NB4 (cell line): ENCODE measurements around the gene SH2D5.

Experiments used
- DNase-seq: peaks from one replicate; pipeline ENCODE4 v3.0.0; 2010; ENCODE audit warnings: low read depth
- H3K4me3 ChIP-seq: one replicate; pipeline ENCODE4 v1.5.1; 2011; ENCODE audit warnings: mild to moderate bottlenecking, low read depth, low read length, moderate library complexity
- MYC ChIP-seq: IDR thresholded peaks from 2 replicates; pipeline ENCODE4 v1.6.1; 2011; ENCODE audit warnings: low read depth, low read length
- POLR2A ChIP-seq: IDR thresholded peaks from 2 replicates; pipeline ENCODE4 v1.6.1; 2011; ENCODE audit warnings: mild to moderate bottlenecking; ENCODE audit not compliant: insufficient read length; ENCODE audit errors: extremely low read depth
- TF ChIP-seq, protein P1 (sequence below): IDR thresholded peaks from one replicate; pipeline ENCODE4 v1.5.1; 2012; ENCODE audit warnings: low read depth, low read length
- TF ChIP-seq, protein P2 (sequence below): IDR thresholded peaks from 2 replicates; pipeline ENCODE4 v1.6.1; 2011; ENCODE audit warnings: low read depth, low read length

SH2D5 gene

DNA sequence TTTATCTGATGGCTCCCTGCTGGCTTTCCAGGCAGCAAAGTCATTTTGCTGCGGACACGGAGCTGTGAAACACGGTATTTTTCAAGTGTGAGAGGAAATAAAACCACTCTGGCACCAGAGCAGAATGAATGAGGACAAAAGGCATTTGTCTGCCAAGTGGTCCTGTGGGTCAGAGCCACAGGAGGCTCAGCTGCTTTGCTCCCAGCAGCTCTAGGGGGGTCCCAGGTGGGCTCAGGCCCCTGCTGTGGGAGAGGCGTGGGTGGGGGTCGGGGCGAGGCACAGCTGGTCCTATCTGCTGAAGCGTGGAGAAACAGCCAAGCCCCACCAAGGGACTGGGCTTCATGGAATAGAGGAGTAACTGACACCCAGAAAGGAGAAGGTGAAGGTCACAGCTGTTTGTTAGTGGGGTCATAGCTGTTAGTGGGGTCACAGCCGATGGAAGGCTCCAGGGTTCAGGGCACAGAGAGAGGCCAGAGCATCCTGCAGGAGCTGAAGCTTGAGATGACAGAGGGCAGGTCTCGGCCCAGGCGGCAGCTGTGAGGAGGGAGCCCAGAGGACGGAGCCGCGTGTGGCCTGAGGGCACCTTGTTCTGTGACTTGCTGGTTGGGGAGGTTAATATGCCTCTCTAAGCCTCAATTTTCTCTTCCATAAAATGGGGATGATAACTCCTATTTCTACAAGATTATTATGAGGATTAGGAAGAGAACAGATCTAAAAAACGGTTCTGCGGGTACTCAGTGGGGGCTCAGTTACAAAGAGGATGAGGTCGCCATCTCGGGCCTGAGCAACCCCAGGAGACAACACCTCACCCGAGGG lies 21.8 kb downstream of the SH2D5 start:
- no peak overlapping the region for H3K4me3 ChIP-seq
- no peak for DNase-seq
- TF ChIP-seq, protein P1, sequence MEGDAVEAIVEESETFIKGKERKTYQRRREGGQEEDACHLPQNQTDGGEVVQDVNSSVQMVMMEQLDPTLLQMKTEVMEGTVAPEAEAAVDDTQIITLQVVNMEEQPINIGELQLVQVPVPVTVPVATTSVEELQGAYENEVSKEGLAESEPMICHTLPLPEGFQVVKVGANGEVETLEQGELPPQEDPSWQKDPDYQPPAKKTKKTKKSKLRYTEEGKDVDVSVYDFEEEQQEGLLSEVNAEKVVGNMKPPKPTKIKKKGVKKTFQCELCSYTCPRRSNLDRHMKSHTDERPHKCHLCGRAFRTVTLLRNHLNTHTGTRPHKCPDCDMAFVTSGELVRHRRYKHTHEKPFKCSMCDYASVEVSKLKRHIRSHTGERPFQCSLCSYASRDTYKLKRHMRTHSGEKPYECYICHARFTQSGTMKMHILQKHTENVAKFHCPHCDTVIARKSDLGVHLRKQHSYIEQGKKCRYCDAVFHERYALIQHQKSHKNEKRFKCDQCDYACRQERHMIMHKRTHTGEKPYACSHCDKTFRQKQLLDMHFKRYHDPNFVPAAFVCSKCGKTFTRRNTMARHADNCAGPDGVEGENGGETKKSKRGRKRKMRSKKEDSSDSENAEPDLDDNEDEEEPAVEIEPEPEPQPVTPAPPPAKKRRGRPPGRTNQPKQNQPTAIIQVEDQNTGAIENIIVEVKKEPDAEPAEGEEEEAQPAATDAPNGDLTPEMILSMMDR, result no peak
- TF ChIP-seq MYC (no peak), POLR2A (no peak)
- TF ChIP-seq, protein P2, sequence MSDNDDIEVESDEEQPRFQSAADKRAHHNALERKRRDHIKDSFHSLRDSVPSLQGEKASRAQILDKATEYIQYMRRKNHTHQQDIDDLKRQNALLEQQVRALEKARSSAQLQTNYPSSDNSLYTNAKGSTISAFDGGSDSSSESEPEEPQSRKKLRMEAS, result no peak

- no peak for DNase-seq
- H3K4me3 ChIP-seq, result no peak overlapping the region
- no peak for TF ChIP-seq POLR2A
- TF ChIP-seq, protein P2, result no peak
- TF ChIP-seq, protein P1, result no peak
- TF ChIP-seq MYC, result no peak
These were observed 22.6 kb downstream of the SH2D5 start for GRCh38 chr1:20709868-20710267.

- no peak for DNase-seq
- H3K4me3 ChIP-seq, result no peak overlapping the region
- TF ChIP-seq POLR2A (no peak), MYC (no peak)
- TF ChIP-seq, protein P1, result no peak
- TF ChIP-seq, protein P2, result no peak
These were observed 23.6 kb downstream of the SH2D5 start for GRCh38 chr1:20708891-20709290.

DNA sequence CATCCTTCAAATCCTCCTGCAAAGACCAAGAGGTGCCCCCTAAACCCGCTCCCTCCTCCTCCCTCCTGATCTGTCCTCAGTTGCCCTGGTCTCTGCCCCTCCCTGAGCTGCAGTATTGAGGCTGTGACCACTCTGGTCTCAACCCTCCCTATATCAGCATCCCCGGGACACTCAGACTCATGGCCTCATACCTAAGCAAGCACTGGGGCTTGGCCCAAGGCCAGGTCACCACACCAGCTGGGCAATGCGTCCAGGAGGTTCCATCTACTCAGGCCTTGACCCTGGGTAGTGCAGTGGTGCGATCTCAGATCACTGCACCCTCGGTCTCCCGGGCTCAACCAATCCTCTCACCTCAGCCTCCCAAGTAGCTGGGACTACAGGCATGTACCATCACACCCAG lies 24.4 kb downstream of the SH2D5 start:
- DNase-seq, result no peak
- TF ChIP-seq MYC (no peak), POLR2A (no peak)
- TF ChIP-seq, protein P2, result no peak
- TF ChIP-seq, protein P1, result no peak
- H3K4me3 ChIP-seq, result no peak overlapping the region

DNA sequence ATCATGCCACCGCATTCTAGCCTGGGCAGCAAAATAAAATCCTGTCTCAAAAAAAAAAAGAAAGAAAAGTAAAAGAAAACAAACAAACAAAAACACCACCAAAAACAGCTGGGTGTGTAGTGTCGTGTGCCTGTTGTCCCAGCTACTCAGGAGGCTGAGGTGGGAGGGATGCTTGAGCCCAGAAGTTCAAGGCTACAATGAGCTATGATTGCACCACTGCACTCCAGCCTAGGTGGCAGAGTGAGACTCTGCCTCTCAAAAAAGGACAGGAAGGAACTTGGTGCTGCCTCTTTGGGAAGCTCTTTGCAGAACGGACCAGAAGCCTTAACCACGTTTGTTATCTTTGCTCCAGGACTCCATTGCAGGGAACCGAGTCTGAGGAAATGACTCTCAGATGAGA lies 25.7 kb downstream of the SH2D5 start:
- TF ChIP-seq MYC, result no peak
- no peak for TF ChIP-seq POLR2A
- TF ChIP-seq, protein P2, result no peak
- TF ChIP-seq, protein P1, result no peak
- DNase-seq, result no peak
- H3K4me3 ChIP-seq, result no peak overlapping the region
